Fibroblast of skin of right quadriceps (primary cell): Measurements from ENCODE around the gene ZNF587.
A peak's percentile ranks its signal among the peaks of the same experiment; 100 is the strongest.
"Not testable (repeated sequence)": the region's sequence is repeated elsewhere in the genome, so short reads cannot be mapped to it uniquely, and the experiment has no call there.

Source experiments
- DNase-seq: peaks from one replicate; pipeline ENCODE4 v3.0.0-alpha.2; 2013

The ZNF587 gene

GRCh38 chr19:57823155-57823554 lies 26.5 kb upstream of the ZNF587 start:
- DNase-seq: not testable (repeated sequence)

DNA sequence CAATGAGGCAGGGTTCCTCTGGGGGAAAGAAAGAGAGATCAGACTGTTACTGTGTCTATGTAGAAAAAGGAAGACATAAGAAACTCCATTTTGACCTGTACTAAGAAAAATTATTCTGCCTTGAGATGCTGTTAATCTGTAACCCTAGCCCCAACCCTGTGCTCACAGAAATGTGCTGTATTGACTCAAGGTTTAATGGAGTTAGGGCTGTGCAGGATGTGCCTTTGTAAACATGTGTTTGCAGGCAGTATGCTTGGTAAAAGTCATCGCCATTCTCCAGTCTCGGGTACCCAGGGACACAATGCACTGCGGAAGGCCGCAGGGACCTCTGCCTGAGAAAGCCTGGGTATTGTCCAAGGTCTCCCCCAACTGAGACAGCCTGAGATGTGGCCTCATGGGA lies 26.1 kb upstream of the ZNF587 start:
- DNase-seq: not testable (repeated sequence)

- DNase-seq: no peak
Observed at GRCh38 chr19:57825511-57825910, 24.1 kb upstream of the ZNF587 start.

DNA sequence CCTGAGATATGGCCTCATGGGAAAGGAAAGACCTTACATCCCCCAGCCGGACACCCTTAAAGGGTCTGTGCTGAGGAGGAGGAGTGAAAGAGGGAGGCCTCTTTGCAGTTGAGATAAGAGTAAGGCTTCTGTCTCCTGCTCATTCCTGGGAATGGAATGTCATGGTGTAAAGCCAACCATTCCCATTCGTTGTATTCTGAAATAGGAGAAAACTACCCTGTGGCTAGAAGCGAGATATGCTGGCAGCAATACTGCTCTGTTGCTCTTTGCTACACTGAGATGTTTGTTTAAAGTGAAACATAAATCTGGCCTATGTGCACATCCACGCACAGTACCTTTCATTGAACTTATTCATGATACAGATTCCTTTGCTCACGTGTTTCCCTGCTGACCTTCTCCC lies 20.3 kb upstream of the ZNF587 start:
- no peak for DNase-seq

GRCh38 chr19:57830071-57830602 lies 19.5 kb upstream of the ZNF587 start, which contains the start of gene ZNF587B:
Gene ZNF587B (plus strand): TSS chr19:57830299. CDS start chr19:57830529, 230 bp downstream.
- DNase-seq: peak; percentile 68

GRCh38 chr19:57836991-57837390 lies 12.7 kb upstream of the ZNF587 start:
- not testable (repeated sequence) for DNase-seq

GRCh38 chr19:57838622-57839191 lies 11.0 kb upstream of the ZNF587 start:
- DNase-seq: not testable (repeated sequence)

DNA sequence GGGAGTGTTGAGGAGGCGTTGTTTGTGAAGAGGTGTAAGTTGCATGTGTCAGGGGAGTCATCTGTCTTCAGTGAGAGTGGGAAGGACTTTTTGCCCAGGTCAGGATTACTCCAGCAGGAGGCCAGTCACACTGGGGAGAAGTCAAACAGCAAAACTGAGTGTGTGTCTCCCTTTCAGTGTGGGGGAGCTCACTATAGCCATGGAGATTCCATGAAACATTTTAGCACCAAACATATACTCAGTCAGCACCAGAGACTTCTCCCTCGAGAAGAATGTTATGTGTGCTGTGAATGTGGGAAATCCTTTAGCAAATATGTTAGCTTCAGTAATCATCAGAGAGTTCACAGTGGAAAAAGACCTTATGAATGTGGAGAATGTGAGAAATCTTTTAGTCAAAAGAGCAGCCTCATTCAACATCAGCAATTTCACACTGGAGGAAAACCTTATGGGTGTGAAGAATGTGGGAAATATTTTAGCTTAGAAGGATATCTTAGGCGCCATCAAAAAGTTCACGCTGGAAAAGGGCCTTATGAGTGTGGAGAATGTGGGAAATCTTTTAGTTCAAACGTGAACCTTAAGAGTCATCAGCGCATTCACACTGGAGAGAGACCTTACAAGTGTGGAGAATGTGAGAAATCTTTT lies 8.4 kb upstream of the ZNF587 start:
- DNase-seq: no peak

DNA sequence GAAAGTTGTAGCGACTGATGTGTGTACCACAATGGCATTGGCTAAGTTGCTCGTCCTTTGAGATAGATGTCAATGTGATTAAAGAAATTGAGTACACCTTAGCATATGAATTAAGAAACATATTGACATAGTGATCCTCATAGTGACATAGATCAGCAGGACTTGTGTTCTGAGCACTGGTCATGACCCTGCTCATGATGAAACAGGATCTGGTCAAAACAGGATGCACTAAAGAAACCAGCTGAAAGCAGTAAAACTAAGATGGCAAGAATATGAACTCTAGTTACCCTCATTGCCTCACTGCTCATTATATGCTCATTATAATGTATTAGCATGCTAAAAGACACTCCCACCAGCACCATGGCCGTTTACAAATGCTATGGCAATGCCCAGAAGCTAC lies 2.5 kb upstream of the ZNF587 start:
- DNase-seq: not testable (repeated sequence)

- DNase-seq: not testable (repeated sequence)
Observed at GRCh38 chr19:57849162-57849665, 445 bp upstream of the ZNF587 start.

DNA sequence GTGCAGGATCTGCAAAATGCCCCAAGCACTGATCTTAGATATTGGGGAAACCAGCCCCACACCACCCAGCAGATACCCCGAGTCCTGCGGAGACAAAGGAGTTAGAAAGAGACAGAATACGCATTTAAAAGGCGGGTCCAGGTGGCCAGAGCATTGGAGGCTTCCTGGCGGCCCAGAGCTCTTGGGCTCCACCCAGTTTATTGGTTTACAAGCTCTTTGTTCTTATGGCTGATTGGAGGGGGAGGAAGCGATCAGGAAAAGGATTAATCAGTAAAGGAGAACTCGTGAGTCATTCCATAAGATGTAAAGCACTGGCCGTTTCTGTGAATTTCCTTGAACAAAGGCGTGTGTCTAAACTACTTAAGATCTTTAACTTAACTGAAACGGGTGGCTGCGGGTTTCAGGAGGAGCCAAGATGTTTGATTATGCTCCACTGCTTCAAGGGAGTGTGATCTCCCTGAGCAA lies 926 bp downstream of the ZNF587 start:
- peak; percentile 48 for DNase-seq

GRCh38 chr19:57851812-57852603 lies 2.3 kb downstream of the ZNF587 start:
- DNase-seq: not testable (repeated sequence)

DNA sequence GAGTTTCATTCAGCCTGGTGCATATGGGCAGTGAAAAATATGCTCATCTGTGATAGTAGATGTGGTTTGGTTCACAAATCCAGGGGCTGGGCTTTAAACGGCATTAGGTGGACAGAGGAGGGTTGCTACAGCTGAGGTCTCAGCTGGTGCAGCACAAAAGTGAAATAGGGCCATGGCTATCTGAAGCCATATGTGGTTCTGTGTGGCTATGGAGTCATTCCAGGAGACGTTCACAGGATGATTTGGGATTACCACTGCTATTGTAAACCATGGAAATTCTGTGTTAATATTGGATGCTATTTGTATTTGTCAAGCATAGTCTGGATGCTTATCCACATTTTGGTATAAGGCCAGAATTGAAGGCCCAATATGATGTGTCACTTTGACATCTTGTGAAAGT lies 4.5 kb downstream of the ZNF587 start:
- not testable (repeated sequence) for DNase-seq

DNA sequence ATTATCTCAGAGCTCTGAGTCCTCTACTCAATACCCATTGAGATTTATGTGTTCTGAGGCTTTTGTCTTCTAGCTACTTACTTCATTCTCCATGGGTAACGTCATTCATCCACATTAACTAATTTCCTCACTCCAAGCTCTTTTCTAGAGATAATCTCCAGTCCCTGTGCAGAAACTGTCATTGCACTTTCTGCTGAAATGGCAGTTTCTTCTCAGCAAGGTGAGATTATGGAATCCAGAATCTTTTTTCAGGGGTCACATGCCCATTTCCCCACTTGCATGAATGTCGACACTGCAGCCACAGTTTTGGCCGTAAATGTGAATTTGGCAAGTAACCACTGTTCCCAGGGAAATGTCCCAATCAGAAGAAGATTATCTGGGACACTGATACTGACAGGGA lies 12.7 kb downstream of the ZNF587 start:
- DNase-seq: not testable (repeated sequence)

DNA sequence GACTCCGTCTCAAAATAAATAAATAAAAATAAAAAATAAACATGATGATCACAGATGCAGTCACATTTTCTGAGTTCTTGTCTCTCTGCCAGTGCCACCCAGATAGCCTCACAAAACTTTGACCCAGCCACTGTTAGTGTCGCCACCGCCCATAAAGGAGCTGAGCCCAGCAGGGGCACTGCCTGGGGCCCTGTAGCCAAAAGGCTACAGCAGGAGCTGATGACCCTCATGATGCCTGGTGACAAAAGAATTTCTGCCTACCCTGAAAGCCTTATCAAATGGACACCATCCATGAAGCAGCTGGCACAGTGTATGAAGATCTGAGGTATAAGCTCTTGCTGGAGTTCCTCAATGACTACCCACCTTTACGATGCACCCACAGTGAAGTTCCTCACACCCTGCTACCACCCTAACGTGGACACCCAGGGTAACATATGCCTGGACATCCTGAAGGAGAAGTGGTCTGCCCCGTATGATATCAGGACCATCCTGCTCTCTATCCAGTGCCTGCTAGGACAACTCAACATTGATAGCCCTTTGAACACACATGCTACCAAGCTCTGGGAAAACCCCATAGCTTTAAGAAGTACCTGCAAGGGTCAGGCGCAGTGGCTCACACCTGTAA lies 18.3 kb downstream of the ZNF587 start:
- no peak for DNase-seq

DNA sequence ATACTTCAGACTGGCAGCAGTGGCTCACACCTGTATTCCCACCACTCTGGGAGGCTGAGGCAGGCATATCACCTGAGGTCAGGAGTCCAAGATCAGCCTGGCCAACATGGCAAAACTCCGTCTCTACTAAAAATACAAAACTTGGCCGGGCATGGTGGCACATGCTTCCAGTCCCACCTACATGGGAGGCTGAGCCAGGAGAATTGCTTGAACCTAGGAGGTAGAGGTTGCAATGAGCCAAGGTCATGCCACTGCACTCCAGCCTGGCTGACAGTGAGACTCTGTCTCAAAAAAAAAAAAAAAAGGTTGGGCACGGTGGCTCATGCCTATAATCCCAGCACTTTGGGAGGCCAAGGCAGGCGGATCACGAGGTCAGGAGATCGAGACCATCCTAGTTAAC lies 20.0 kb downstream of the ZNF587 start:
- DNase-seq: not testable (repeated sequence)

DNA sequence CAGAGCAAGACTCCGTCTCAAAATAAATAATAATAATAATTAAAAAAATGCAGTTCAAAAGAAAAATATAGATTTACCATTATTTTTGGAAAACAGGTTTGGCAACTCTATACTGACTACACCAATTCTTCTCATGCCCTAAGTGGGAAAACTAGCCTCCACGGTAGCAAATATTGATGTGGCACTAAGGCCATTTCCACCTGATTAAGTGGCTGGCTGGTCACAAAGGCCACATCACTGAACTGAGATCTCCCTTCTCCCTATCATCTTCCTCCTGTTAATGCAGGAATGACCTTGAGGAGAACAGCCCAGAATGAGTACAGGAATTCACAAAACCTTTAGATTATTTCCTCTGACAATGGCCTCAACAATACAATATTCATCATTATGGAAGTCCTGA lies 20.6 kb downstream of the ZNF587 start:
- no peak for DNase-seq

- no peak for DNase-seq
Observed at GRCh38 chr19:57872450-57872849, 22.8 kb downstream of the ZNF587 start.

DNA sequence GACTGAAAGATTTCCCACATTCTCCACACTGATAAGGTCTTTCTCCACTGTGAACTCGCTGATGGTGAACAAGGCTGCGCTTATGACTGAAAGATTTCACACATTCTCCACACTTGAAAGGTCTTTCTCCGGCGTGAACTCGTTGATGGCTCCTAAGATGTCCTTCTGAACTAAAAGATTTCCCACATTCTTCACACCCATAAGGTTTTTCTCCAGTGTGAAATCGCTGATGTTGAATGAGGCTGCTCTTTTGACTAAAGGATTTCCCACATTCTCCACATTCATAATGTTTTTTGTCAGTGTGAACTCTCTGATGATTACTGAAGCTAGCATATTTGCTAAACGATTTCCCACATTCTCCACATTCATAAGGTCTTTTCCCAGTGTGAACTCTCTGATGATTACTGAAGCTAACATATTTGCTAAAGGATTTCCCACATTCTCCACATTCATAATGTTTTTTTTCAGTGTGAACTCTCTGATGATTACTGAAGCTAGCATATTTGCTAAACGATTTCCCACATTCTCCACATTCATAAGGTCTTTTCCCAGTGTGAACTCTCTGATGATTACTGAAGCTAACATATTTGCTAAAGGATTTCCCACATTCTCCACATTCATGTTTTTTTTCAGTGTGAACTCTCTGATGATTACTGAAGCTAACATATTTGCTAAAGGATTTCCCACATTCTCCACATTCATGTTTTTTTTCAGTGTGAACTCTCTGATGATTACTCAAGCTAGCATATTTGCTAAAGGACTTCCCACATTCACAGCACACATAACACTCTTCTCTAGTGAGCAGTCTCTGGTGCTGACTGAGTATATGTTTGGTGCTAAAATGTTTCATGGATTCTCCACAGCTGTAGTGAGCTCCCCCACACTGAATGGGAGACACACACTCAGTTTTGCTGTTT lies 24.5 kb downstream of the ZNF587 start:
- not testable (repeated sequence) for DNase-seq

GRCh38 chr19:57886046-57886445 lies 36.4 kb downstream of the ZNF587 start:
- no peak for DNase-seq

GRCh38 chr19:57887195-57887941 lies 37.7 kb downstream of the ZNF587 start:
- DNase-seq: no peak
